Chondrocyte (in vitro differentiated cells): ENCODE results near the gene RPS4Y1. TPM values are rescaled to one million over a fixed set of nuclear protein-coding genes. Genes with fewer than 3 reads are reported as not detected.

Experiments
- DNase-seq: peaks from one replicate; pipeline ENCODE4 v3.0.0; 2021; ENCODE audit warnings: mixed read lengths, low spot score
- H3K27ac Mint-ChIP-seq: one replicate; pipeline ENCODE4 v1.8.0; 2021; ENCODE audit warnings: mild to moderate bottlenecking, moderate library complexity, mixed read lengths; ENCODE audit not compliant: unreplicated experiment
- H3K27me3 Mint-ChIP-seq: 2 replicates; pipeline ENCODE4 v1.8.0; 2021; ENCODE audit warnings: low read depth, mixed read lengths
- H3K36me3 Mint-ChIP-seq: 2 replicates; pipeline ENCODE4 v1.8.0; 2021; ENCODE audit warnings: low read depth, mixed read lengths
- H3K4me1 Mint-ChIP-seq: 2 replicates; pipeline ENCODE4 v1.8.0; 2021; ENCODE audit warnings: low read depth, mild to moderate bottlenecking, mixed read lengths
- H3K4me3 Mint-ChIP-seq: one replicate; pipeline ENCODE4 v1.8.0; 2021; ENCODE audit warnings: mild to moderate bottlenecking, moderate library complexity, mixed read lengths; ENCODE audit not compliant: unreplicated experiment
- H3K9me3 Mint-ChIP-seq: 2 replicates; pipeline ENCODE4 v1.8.0; 2021; ENCODE audit warnings: low read depth, mixed read lengths
- CTCF ChIP-seq: fragments of 200-600 bp; sonication (generic); IDR thresholded peaks from 2 replicates; pipeline ENCODE4 v1.5.0; 2021; ENCODE audit warnings: antibody characterized with exemption, mild to moderate bottlenecking, moderate library complexity
- total RNA-seq: library from RNA; stranded (reverse); gene quantifications from 3 replicates; pipeline ENCODE4 v1.2.1, GENCODE V29; 2021

The RPS4Y1 gene
- total RNA-seq, 1 donor from 2014 or later: not detected

GRCh38 chrY:2893471-2893870, 52.1 kb downstream of the RPS4Y1 start:
- TF ChIP-seq CTCF: no peak
- no peak for DNase-seq
- Mint-ChIP-seq H3K27ac (no peak overlapping the region), H3K27me3 (no peaks in the 10 kb centered on the region), H3K36me3 (no peaks in the 10 kb centered on the region), H3K9me3 (no peaks in the 10 kb centered on the region), H3K4me3 (no peak overlapping the region), H3K4me1 (no peaks in the 10 kb centered on the region)

- H3K4me3 Mint-ChIP-seq: no peak overlapping the region
- H3K27ac Mint-ChIP-seq: no peak overlapping the region
- no peak for DNase-seq
- no peaks in the 10 kb centered on the region for H3K9me3 Mint-ChIP-seq
- H3K36me3 Mint-ChIP-seq: no peaks in the 10 kb centered on the region
- H3K27me3 Mint-ChIP-seq: no peaks in the 10 kb centered on the region
- H3K4me1 Mint-ChIP-seq: no peaks in the 10 kb centered on the region
- TF ChIP-seq CTCF: no peak
These were observed 54.6 kb downstream of the RPS4Y1 start for GRCh38 chrY:2896050-2896449.

GRCh38 chrY:2907356-2907755, 66.0 kb downstream of the RPS4Y1 start:
- Mint-ChIP-seq H3K9me3 (no peaks in the 10 kb centered on the region), H3K27ac (no peak overlapping the region), H3K4me1 (no peaks in the 10 kb centered on the region), H3K36me3 (no peaks in the 10 kb centered on the region), H3K27me3 (no peaks in the 10 kb centered on the region), H3K4me3 (no peak overlapping the region)
- DNase-seq: no peak
- no peak for TF ChIP-seq CTCF

- H3K4me1 Mint-ChIP-seq: no peaks in the 10 kb centered on the region
- DNase-seq: no peak
- no peak overlapping the region for H3K27ac Mint-ChIP-seq
- no peaks in the 10 kb centered on the region for H3K27me3 Mint-ChIP-seq
- no peaks in the 10 kb centered on the region for H3K36me3 Mint-ChIP-seq
- H3K4me3 Mint-ChIP-seq: no peak overlapping the region
- H3K9me3 Mint-ChIP-seq: no peaks in the 10 kb centered on the region
- no peak for TF ChIP-seq CTCF
These were observed 71.8 kb downstream of the RPS4Y1 start for GRCh38 chrY:2913066-2913815.

Other genes with a start within 250 kb of the RPS4Y1 start
- not detected in 3 replicates for gene SRY, start 53.9 kb upstream of the RPS4Y1 start, total RNA-seq
- not detected in 3 replicates for gene ZFY, start 93.8 kb downstream of the RPS4Y1 start, total RNA-seq